ENCODE measurements around the gene IRGQ.
A peak's percentile ranks its signal among the peaks of the same experiment; 100 is the strongest.
"Not testable (repeated sequence)": the region's sequence is repeated elsewhere in the genome, so short reads cannot be mapped to it uniquely, and the experiment has no call there.

Gene IRGQ

DNA sequence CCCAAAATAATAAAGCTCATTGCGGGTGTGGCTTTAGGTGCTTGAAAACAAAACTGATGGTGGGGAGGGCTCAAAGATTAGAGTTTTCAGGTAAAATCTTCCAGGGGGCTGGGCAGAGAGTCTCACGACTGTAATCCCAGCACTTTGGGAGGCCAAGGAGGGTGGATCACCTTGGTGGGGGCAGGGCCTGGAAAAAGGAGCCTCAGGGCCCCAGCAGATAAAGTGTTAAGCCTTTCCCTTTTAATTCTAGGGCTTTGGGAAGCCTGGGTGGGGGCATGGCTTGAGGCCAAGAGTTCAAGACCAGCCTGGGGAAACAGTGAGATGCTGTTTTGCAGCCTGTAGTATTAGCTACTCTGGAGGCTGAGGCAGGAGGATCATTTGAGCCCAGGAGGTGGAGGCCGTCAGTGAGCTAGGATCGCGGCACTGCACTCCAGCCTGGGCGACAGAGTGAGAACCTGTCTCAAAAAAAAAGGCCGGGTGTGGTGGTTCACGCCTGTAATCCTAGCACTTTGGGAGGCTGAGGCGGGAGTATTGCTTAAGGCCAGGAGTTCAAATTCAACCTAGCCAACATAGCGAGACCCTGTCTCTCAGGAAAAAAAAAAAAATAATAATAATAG lies 1.7 kb downstream of the IRGQ start:
- DNase-seq (ENCODE audit: low read depth): no peak
- TF ChIP-seq, protein P1, sequence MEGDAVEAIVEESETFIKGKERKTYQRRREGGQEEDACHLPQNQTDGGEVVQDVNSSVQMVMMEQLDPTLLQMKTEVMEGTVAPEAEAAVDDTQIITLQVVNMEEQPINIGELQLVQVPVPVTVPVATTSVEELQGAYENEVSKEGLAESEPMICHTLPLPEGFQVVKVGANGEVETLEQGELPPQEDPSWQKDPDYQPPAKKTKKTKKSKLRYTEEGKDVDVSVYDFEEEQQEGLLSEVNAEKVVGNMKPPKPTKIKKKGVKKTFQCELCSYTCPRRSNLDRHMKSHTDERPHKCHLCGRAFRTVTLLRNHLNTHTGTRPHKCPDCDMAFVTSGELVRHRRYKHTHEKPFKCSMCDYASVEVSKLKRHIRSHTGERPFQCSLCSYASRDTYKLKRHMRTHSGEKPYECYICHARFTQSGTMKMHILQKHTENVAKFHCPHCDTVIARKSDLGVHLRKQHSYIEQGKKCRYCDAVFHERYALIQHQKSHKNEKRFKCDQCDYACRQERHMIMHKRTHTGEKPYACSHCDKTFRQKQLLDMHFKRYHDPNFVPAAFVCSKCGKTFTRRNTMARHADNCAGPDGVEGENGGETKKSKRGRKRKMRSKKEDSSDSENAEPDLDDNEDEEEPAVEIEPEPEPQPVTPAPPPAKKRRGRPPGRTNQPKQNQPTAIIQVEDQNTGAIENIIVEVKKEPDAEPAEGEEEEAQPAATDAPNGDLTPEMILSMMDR (conservative IDR thresholded peaks at IDR 0.05; ENCODE audit: control insufficient read depth, insufficient read depth, low read depth, low read length): no peak
- peak overlapping the region; percentile 84 for H3K4me3 ChIP-seq (ENCODE audit: control insufficient read depth, low read depth, low read length)

DNA sequence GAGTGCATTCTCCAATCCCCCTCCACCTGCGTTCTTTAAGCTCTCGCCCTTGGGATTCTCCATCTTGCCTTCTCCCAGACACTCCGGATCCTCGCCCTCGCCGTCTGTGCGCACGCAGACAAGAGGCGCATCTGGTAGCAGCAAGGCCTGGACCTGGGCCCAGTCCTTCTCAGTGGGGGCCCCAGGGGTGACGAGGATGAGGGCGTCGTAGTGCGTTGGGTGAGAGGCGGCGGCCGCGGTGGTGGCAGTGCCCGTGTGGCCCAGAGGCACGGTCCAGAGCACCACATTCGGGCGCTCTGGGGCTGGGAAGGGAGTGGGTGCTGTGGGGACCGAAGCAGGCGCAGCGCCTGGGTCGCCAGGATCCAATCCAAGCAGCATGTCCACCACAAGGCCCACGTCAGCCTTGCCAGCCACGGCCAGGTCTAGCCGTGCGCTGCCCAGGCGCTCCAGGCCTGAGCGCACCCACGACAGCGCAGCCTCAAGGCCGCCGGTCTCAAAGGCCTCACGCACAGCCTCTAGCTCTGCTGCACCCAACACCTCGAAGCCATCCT lies 3.1 kb downstream of the IRGQ start:
- H3K4me3 ChIP-seq (ENCODE audit: control insufficient read depth, low read depth, low read length): no peak overlapping the region
- TF ChIP-seq, protein P1 (conservative IDR thresholded peaks at IDR 0.05; ENCODE audit: control insufficient read depth, insufficient read depth, low read depth, low read length): no peak
- DNase-seq (ENCODE audit: low read depth): no peak

DNA sequence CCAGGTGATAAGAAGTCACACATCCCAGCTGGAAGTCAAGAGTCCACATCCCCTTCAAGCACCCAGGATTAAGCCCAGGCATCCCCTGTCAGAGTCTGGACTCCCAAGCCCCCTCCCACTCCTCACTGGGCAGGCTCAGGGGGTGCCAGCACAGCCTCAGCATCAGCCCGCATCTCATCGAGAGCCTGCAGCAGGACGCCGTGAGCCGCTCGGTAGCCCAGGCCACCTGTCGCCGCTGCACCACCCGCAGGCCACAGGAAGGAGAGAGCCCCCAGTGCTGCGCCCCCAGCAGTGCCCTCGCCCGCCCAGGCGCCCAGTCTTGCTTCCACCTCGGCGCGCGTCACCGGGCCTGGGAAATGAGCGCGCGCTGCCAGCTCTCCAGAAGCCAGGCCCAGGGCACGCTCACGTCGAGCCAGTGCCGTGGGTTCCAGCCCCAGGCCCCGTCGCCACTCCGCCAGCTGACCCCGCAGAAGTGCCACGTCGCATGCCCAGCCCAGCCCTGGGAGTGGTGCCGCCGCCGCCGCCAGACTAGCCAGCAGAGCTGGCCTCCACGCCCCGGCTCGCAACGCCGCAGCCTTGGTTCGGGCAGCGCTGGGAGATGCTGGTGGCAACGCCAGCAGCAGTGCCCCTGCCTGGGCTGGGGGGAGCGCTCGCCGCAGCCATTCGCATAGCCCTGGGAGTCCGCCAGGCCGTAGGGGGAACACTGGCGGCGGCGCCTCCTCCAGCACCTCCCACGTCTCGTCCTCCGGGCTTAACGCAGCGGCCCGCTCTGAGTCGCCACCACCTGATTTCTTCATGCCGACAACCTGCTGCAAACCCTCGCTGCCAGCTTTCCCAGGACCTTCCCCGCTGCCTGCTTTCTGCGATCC lies 3.8 kb downstream of the IRGQ start:
- H3K4me3 ChIP-seq (ENCODE audit: control insufficient read depth, low read depth, low read length): no peak overlapping the region
- DNase-seq (ENCODE audit: low read depth): no peak
- TF ChIP-seq, protein P1 (conservative IDR thresholded peaks at IDR 0.05; ENCODE audit: control insufficient read depth, insufficient read depth, low read depth, low read length): no peak

DNA sequence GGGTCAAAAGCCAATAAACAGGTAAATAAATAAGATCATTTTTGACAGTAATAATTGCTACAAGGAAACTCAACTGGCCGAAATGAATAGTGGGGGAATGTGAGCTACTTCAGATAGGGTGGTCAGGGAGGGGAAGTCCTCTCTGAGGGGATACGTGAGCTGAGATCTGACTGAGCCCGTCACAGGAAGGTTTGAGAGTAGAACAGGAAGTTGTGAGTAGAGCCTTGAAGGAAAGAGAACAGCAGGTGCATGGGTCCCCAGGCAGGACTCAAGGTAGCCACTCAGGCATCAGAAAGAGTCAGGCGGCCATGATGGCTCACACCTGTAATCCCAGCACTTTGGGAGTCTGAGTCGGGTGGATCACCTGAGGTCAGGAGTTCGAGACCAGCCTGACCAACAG lies 6.3 kb downstream of the IRGQ start:
- DNase-seq (ENCODE audit: low read depth): no peak
- no peak overlapping the region for H3K4me3 ChIP-seq (ENCODE audit: control insufficient read depth, low read depth, low read length)
- TF ChIP-seq, protein P1 (conservative IDR thresholded peaks at IDR 0.05; ENCODE audit: control insufficient read depth, insufficient read depth, low read depth, low read length): no peak

DNA sequence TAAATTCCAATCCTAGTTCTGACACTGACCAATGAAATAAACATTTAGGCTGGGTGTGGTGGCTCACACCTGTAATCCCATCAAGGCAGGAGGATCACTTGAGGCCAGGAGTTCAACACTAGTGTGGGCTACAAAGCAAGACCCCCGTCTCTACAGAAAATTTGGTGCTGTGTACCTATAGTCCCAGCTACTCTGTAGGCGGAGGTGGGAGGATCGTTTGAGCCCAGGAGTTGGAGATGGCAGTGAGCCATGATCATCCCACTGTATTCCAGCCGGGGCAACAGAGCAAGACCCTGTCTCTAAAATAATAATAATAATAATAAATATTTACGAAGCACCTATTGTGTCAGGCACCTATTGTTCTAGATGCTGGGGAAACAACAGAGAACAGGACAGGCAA lies 6.7 kb downstream of the IRGQ start:
- no peak for DNase-seq (ENCODE audit: low read depth)
- no peak overlapping the region for H3K4me3 ChIP-seq (ENCODE audit: control insufficient read depth, low read depth, low read length)
- TF ChIP-seq, protein P1 (conservative IDR thresholded peaks at IDR 0.05; ENCODE audit: control insufficient read depth, insufficient read depth, low read depth, low read length): no peak

DNA sequence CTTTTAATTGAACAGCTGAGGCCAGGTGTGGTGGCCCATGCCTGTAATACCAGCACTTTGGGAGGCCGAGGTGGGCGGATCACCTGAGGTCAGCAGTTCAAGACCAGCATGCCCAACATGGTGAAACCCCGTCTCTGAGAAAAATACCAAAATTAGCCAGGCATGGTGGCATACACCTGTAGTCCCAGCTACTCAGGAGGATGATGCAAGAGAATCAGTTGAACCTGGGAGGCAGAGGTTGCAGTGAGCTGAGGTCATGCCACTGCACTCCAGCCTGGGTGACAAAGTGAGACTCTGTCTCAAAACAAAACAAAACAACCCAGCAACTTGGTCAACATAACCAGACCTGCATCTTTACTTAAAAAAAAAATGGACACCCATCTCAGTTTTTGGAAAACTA lies 8.9 kb downstream of the IRGQ start:
- not testable (repeated sequence) for DNase-seq (ENCODE audit: low read depth); H3K4me3 ChIP-seq (ENCODE audit: control insufficient read depth, low read depth, low read length)

DNA sequence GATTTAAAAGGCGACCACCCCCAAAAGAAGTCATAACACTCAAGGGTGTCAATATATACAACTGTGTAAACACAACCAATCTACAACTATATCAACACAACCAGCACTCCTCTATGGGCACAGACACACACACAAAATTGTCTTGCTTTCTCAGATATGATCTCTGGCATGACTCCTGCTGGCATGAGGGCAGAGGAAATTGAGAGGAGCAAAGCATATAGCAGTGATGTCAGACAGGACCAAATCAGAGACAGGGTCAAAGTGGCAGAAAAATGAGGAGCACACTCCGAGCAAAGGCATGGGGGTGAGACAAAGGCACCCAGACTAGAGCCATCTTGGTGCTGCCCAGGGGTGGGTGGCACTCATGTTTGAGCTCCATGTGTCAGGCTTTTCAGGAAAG lies 9.6 kb downstream of the IRGQ start:
- no peak for DNase-seq (ENCODE audit: low read depth)
- TF ChIP-seq, protein P1 (conservative IDR thresholded peaks at IDR 0.05; ENCODE audit: control insufficient read depth, insufficient read depth, low read depth, low read length): no peak
- no peak overlapping the region for H3K4me3 ChIP-seq (ENCODE audit: control insufficient read depth, low read depth, low read length)

Measured in fibroblast of mammary gland (primary cell).